SJSA1 (cell line): ENCODE data around the gene SON. TPM values are rescaled to one million over a fixed set of nuclear protein-coding genes. Genes with fewer than 3 reads are reported as not detected.
"Not testable (repeated sequence)": the region's sequence is repeated elsewhere in the genome, so short reads cannot be mapped to it uniquely, and the experiment has no call there.

Experiments
- DNase-seq, 2 experiments: peaks; one replicate each; pipeline ENCODE4 v3.0.0-alpha.2; 2015 to 2020; ENCODE audit warnings: low spot score in 2 of 2, low read depth in 1 of 2
- H3K27ac ChIP-seq: fragments of 250-450 bp; sonication (Bioruptor Pico); 2 replicates; pipeline ENCODE4 v1.5.1; 2020; ENCODE audit warnings: mild to moderate bottlenecking, moderate library complexity
- H3K27me3 ChIP-seq: fragments of 250-450 bp; sonication (Bioruptor Pico); replicated peaks from 2 replicates; pipeline ENCODE4 v1.5.1; 2020; ENCODE audit warnings: mild to moderate bottlenecking, moderate library complexity
- H3K36me3 ChIP-seq: fragments of 250-450 bp; sonication (Bioruptor Pico); 2 replicates; pipeline ENCODE4 v1.5.1; 2020; ENCODE audit warnings: mild to moderate bottlenecking
- H3K4me1 ChIP-seq: fragments of 250-450 bp; sonication (Bioruptor Pico); replicated peaks from 2 replicates; pipeline ENCODE4 v1.6.1; 2021; ENCODE audit warnings: mild to moderate bottlenecking
- H3K4me3 ChIP-seq: fragments of 250-450 bp; sonication (Bioruptor Pico); 2 replicates; pipeline ENCODE4 v1.5.1; 2020; ENCODE audit warnings: mild to moderate bottlenecking
- H3K9me3 ChIP-seq: fragments of 250-450 bp; sonication (Bioruptor Pico); replicated peaks from 2 replicates; pipeline ENCODE4 v1.5.1; 2020; ENCODE audit warnings: mild to moderate bottlenecking
- total RNA-seq: library from RNA; depleted of rRNA; stranded (reverse); fragments of >200 nt; shearing (Covaris generic); gene quantifications from 2 replicates; pipeline ENCODE4 v1.2.3, GENCODE V29; 2014; rRNA removed

The SON gene
- total RNA-seq, 1 experiment from 2014 or later, result 115 TPM

DNA sequence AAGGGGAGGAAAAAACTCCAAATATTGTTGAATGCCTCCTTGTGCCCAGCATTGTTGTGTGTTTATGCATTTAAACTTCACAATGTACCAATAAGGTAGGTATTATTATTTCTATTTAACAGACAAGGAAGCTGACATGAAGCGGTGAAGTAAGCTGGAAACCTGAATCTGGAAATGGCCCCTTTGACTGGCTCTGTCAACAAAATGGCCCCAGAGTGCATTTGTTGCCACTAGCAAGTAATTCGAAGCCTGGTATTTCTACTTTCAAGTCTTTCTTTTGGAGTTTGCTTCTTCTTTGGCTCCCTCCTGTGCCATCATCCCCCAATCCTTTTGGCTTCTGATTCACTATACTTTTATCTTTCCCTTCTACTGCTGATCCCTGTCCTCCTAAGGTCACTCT is 75.6 kb downstream of the SON start:
- DNase-seq, result no peak
- Histone ChIP-seq H3K36me3 (peaks cover 42% of the 10 kb centered on the region), H3K9me3 (no peaks in the 10 kb centered on the region), H3K27me3 (no peaks in the 10 kb centered on the region), H3K27ac (no peak overlapping the region), H3K4me1 (no peaks in the 10 kb centered on the region), H3K4me3 (no peak overlapping the region)

DNA sequence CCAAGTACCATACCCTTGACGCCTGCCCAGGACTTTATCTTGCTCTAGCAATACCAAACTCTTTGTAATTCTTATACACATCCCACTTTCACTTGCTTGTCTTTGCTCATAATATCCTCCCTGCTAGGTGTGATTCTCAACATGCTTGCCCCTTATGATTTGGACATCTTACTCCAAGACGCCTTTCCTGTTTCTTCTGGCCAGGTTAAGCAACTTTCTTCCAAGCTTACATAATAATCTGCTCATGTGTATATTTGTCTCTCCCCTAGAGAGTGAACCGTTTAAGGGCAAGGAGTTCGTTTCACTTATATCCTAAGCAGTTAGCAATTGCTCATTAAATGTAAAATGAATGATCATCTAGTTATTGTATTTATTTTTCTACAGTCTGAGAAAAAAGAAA is 76.9 kb downstream of the SON start:
- no peaks in the 10 kb centered on the region for H3K4me1 ChIP-seq
- peaks cover 40% of the 10 kb centered on the region for H3K36me3 ChIP-seq
- H3K9me3 ChIP-seq, result no peaks in the 10 kb centered on the region
- H3K4me3 ChIP-seq, result no peak overlapping the region
- no peak overlapping the region for H3K27ac ChIP-seq
- no peaks in the 10 kb centered on the region for H3K27me3 ChIP-seq
- no peak for DNase-seq

DNA sequence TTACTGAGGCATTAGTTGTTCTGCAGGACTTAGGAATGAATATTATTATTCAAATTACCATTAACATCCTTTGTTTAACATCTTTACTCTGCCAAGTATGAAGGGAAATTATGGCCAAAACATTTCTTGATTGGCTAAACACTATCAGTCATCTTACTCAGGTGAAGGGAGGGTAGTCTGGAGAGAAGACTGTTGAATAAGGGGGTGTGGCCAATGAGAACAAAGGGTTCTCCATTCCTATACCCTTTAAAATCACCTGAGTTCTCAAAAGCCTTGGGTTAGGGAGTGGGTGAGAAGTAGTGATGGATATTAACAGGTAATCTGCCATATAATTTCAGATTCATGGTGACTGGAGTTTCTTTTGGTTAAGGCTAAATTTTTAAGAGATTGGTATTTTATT is 79.4 kb downstream of the SON start:
- H3K9me3 ChIP-seq, result no peaks in the 10 kb centered on the region
- no peak overlapping the region for H3K4me3 ChIP-seq
- H3K4me1 ChIP-seq, result no peaks in the 10 kb centered on the region
- H3K36me3 ChIP-seq, result peaks cover 33% of the 10 kb centered on the region
- no peak for DNase-seq
- H3K27me3 ChIP-seq, result no peaks in the 10 kb centered on the region
- no peak overlapping the region for H3K27ac ChIP-seq

DNA sequence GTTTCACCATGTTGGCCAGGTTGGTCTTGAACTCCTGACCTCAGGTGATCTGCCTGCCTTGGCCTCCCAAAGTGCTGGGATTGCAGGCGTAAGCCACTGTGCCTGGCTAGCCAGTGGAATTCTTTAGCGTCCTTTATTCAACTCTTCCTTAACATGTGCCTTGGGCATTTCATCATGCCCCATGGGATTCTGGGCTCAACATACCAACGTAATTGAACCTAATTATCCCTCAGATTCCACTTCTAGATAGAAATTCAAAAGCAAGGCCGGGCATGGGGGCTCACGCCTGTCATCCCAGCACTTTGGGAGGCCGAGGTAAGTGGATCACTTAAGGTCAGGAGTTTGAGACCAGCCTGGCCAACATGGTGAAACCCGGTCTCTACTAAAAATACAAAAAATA is 83.3 kb downstream of the SON start:
- H3K27me3 ChIP-seq, H3K4me1 ChIP-seq, DNase-seq, H3K9me3 ChIP-seq, H3K4me3 ChIP-seq, H3K27ac ChIP-seq: not testable (repeated sequence)
- H3K36me3 ChIP-seq, result peaks cover 40% of the 10 kb centered on the region

Other genes starting within 250 kb of the SON start
- 9.7 and 16.2 TPM in 2 replicates for gene IFNAR1, start 218.1 kb upstream of the SON start, total RNA-seq
- 68.4 and 92.0 TPM in 2 replicates for gene IFNGR2, start 139.6 kb upstream of the SON start, total RNA-seq
- 39.7 and 39.9 TPM in 2 replicates for gene TMEM50B, start 63.1 kb upstream of the SON start, total RNA-seq
- gene DNAJC28, start 51.3 kb upstream of the SON start, total RNA-seq, result 1.6 TPM in 1 of 2 replicates, not detected in the other
- 59.9 and 92.7 TPM in 2 replicates for gene GART, start 921 bp upstream of the SON start, total RNA-seq
- 46.9 and 63.8 TPM in 2 replicates for gene DONSON, start 45.6 kb downstream of the SON start, total RNA-seq
- gene CRYZL1, start 98.7 kb downstream of the SON start, total RNA-seq, result 15.3 and 16.5 TPM in 2 replicates
- gene ITSN1, start 99.5 kb downstream of the SON start, total RNA-seq, result 25.8 and 53.2 TPM in 2 replicates